Neural progenitor cell (in vitro differentiated cells): ENCODE data around the gene MLST8.

Experiments
- CTCF ChIP-seq: fragments of 200-600 bp; sonication (generic); IDR thresholded peaks from 2 replicates; pipeline ENCODE4 v1.5.1; 2017; ENCODE audit warnings: antibody characterized with exemption, mild to moderate bottlenecking
- EZH2 ChIP-seq: fragments of 200-600 bp; sonication (generic); IDR thresholded peaks from 2 replicates; pipeline ENCODE4 v1.6.1; 2017; ENCODE audit warnings: antibody characterized with exemption, mild to moderate bottlenecking, moderate library complexity

GRCh38 chr16:2211923-2212347, 6.7 kb downstream of the MLST8 start:
- TF ChIP-seq CTCF (no peak), EZH2 (no peak)
